ENCODE results near the gene TOMM20.
"Not testable (repeated sequence)": the region's sequence is repeated elsewhere in the genome, so short reads cannot be mapped to it uniquely, and the experiment has no call there.

The TOMM20 gene

DNA sequence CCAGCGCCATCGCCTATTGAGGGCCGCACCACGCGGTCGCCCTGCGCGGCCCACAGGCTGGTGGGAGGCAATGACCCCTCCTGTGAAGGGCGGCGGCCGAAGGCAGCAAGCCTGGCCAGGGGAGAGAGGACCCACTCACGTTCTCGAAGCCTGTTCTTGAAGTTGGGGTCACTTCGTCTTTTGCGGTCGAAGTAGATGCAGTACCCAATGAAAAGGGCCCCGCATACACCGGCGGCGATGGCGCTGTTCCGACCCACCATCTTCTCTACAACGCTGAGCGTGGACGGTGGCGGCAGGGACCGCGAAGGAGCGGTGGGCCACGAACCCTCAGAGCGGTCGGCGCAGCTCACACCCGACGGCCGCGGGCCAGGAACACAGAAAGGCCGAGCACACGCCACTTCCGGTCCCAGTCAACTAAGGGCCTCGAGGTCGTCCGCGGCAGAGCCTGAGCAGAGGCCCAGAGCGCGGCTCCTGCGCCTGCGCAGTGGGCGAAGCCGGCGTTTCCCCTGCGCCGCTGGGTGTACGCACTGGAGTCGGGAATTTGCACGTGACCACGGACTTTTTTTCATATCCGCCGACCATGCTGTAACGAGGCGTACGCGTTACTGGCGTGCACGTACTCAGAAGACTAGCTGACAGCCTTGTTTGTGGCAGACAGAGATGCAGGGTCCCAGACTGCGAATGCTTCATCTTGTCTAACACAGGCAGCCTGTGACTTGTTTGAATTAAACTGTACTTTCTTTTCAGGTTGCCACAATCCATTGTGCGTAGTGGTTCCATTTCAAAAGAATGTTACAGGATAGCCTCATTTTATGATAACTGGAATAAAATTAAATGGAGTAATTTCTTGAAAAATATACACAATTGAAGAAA is at the start of gene TOMM20:
Gene TOMM20 (minus strand): TSS at position 382 of the 873 bp plus-strand sequence. CDS start 122 bp downstream, at position 260.
- Histone ChIP-seq H3K27me3 (ENCODE audit: control insufficient read depth in 1 of 2, insufficient read depth in 2 of 2, low read length in 2 of 2) (no peaks in the 10 kb centered on the region), H3K27ac (ENCODE audit: low read depth, low read length) (peak within 1 kb of the TSS; percentile 79), H3K36me3 (ENCODE audit: control insufficient read depth in 1 of 2, insufficient read depth in 2 of 2, low read length in 2 of 2) (peaks cover 0 to 20% of the 10 kb centered on the region in 2 donors), H3K4me3 (ENCODE audit: low read depth in 1 of 2, low read length in 2 of 2) (peak within 1 kb of the TSS; percentile 97 to 99), H3K9me3 (ENCODE audit: control insufficient read depth in 1 of 2, low read length in 2 of 2) (no peaks in the 10 kb centered on the region), H3K9ac (ENCODE audit: low read depth in 1 of 2, low read length in 2 of 2) (peak within 1 kb of the TSS; percentile 91 to 96), H3K4me1 (ENCODE audit: control insufficient read depth in 1 of 2, insufficient read depth in 2 of 2, low read length in 2 of 2) (peaks cover 8 to 9% of the 10 kb centered on the region in 2 donors)

DNA sequence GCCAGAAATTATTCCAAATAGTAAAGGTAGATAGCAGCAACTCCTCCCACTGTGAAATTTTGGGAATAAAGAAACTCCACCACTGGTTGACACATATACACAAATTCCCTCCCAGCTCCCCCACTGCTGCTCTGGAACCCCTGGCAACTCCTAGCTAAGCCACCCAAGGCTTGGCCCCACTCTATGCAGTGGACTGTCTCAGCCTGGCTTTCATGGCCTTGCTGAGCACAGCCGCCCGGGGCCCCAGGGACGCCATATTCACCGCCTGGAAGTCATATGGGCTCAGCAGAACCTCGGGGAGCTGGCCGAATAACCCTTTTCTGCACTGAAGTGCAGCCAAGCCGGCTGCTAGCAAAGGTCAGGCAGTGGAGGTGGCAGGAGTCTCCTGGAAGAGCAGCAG is 47.8 kb upstream of the TOMM20 start:
- H3K4me3 ChIP-seq (ENCODE audit: low read depth in 1 of 2, low read length in 2 of 2), result no peak overlapping the region
- H3K9ac ChIP-seq (ENCODE audit: low read depth in 1 of 2, low read length in 2 of 2), result no peak overlapping the region
- no peaks in the 10 kb centered on the region for H3K4me1 ChIP-seq (ENCODE audit: control insufficient read depth in 1 of 2, insufficient read depth in 2 of 2, low read length in 2 of 2)
- H3K9me3 ChIP-seq (ENCODE audit: control insufficient read depth in 1 of 2, low read length in 2 of 2), result no peaks in the 10 kb centered on the region
- H3K27me3 ChIP-seq (ENCODE audit: control insufficient read depth in 1 of 2, insufficient read depth in 2 of 2, low read length in 2 of 2), result no peaks in the 10 kb centered on the region
- H3K36me3 ChIP-seq (ENCODE audit: control insufficient read depth in 1 of 2, insufficient read depth in 2 of 2, low read length in 2 of 2), result peaks cover 4 to 59% of the 10 kb centered on the region in 2 donors
- no peak overlapping the region for H3K27ac ChIP-seq (ENCODE audit: low read depth, low read length)

DNA sequence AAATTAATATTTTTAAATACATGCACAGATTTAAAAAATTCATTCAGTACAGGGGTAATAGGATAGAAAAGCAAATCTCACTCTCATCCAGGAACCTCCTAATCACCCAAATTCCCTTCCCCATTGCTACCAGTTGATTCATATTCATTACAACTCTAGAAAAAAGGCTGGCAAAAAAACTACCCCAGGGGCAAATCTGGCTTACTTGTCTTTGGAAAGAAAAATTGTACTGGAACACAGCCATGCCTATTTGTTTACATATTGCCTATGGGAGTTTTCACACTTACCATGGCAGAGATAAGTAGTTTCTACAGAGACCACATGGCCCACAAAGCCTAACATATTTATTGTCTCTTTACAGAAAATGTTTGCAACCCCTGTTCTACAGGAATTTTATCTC is 41.3 kb upstream of the TOMM20 start:
- no peak overlapping the region for H3K9ac ChIP-seq (ENCODE audit: low read depth in 1 of 2, low read length in 2 of 2)
- H3K9me3 ChIP-seq (ENCODE audit: control insufficient read depth in 1 of 2, low read length in 2 of 2), result no peaks in the 10 kb centered on the region
- peaks cover 6 to 55% of the 10 kb centered on the region in 2 donors for H3K36me3 ChIP-seq (ENCODE audit: control insufficient read depth in 1 of 2, insufficient read depth in 2 of 2, low read length in 2 of 2)
- no peaks in the 10 kb centered on the region for H3K27me3 ChIP-seq (ENCODE audit: control insufficient read depth in 1 of 2, insufficient read depth in 2 of 2, low read length in 2 of 2)
- no peak overlapping the region for H3K4me3 ChIP-seq (ENCODE audit: low read depth in 1 of 2, low read length in 2 of 2)
- H3K27ac ChIP-seq (ENCODE audit: low read depth, low read length), result no peak overlapping the region
- no peaks in the 10 kb centered on the region for H3K4me1 ChIP-seq (ENCODE audit: control insufficient read depth in 1 of 2, insufficient read depth in 2 of 2, low read length in 2 of 2)

DNA sequence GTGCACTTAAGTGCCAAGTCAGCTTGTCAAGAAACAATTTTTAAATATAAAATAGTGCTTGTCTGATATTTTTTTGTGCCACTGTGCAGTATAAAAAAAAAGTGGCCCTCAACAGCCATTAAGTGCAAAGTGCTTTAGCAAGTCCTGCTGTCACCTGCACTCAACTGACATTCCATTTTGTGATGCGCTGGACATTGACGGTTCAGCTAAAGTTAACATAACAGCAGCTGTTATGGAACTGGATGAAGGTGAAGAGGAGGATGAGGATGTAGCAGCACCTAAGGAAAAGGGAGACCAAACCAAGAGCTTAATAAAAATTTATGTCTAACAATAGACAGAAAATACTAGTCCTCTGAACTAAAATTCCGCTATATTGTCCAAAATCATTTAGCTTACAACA is 39.7 kb upstream of the TOMM20 start:
- no peaks in the 10 kb centered on the region for H3K27me3 ChIP-seq (ENCODE audit: control insufficient read depth in 1 of 2, insufficient read depth in 2 of 2, low read length in 2 of 2)
- H3K9me3 ChIP-seq (ENCODE audit: control insufficient read depth in 1 of 2, low read length in 2 of 2), result no peaks in the 10 kb centered on the region
- no peak overlapping the region for H3K4me3 ChIP-seq (ENCODE audit: low read depth in 1 of 2, low read length in 2 of 2)
- no peaks in the 10 kb centered on the region for H3K4me1 ChIP-seq (ENCODE audit: control insufficient read depth in 1 of 2, insufficient read depth in 2 of 2, low read length in 2 of 2)
- H3K27ac ChIP-seq (ENCODE audit: low read depth, low read length), result no peak overlapping the region
- peaks cover 6 to 43% of the 10 kb centered on the region in 2 donors for H3K36me3 ChIP-seq (ENCODE audit: control insufficient read depth in 1 of 2, insufficient read depth in 2 of 2, low read length in 2 of 2)
- H3K9ac ChIP-seq (ENCODE audit: low read depth in 1 of 2, low read length in 2 of 2), result no peak overlapping the region

DNA sequence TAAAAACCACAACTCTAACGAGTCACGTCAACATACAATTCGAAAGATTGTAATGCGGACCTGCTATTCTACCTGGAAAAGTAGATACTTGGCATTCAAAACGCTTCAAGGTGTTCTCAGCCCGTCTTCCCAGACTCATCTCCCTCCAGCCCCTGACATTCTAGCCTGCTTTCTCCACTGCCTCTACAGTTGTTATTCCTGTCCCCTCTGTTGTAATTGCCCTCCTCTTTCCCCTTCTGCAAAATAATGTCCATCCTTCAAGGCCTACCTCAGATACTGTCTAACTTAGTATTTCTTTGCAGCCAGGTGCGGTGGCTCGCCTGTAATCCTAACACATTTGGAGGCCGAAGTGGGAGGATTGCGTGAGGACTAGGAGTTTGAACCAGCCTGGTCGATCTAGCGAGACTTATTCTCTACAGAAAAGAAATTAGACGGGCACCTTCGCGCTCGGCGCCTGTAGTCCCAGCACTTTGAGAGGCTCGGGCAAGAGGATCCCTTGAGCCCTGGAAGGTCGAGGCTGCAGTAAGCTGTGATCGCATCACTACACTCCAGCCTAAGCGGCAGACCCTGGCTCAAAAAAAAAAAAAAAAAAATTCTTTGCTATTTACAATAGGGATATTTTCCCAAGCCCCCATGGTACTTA is 33.2 kb upstream of the TOMM20 start:
- H3K9me3 ChIP-seq (ENCODE audit: control insufficient read depth in 1 of 2, low read length in 2 of 2), result no peaks in the 10 kb centered on the region
- peak overlapping the region; percentile 91 to 95 for H3K9ac ChIP-seq (ENCODE audit: low read depth in 1 of 2, low read length in 2 of 2)
- H3K27me3 ChIP-seq (ENCODE audit: control insufficient read depth in 1 of 2, insufficient read depth in 2 of 2, low read length in 2 of 2), result no peaks in the 10 kb centered on the region
- peak overlapping the region; percentile 71 for H3K27ac ChIP-seq (ENCODE audit: low read depth, low read length)
- H3K4me3 ChIP-seq (ENCODE audit: low read depth in 1 of 2, low read length in 2 of 2), result peak overlapping the region; percentile 87 to 99
- H3K36me3 ChIP-seq (ENCODE audit: control insufficient read depth in 1 of 2, insufficient read depth in 2 of 2, low read length in 2 of 2), result peaks cover 3 to 22% of the 10 kb centered on the region in 2 donors
- peaks cover 18 to 26% of the 10 kb centered on the region in 2 donors for H3K4me1 ChIP-seq (ENCODE audit: control insufficient read depth in 1 of 2, insufficient read depth in 2 of 2, low read length in 2 of 2)

DNA sequence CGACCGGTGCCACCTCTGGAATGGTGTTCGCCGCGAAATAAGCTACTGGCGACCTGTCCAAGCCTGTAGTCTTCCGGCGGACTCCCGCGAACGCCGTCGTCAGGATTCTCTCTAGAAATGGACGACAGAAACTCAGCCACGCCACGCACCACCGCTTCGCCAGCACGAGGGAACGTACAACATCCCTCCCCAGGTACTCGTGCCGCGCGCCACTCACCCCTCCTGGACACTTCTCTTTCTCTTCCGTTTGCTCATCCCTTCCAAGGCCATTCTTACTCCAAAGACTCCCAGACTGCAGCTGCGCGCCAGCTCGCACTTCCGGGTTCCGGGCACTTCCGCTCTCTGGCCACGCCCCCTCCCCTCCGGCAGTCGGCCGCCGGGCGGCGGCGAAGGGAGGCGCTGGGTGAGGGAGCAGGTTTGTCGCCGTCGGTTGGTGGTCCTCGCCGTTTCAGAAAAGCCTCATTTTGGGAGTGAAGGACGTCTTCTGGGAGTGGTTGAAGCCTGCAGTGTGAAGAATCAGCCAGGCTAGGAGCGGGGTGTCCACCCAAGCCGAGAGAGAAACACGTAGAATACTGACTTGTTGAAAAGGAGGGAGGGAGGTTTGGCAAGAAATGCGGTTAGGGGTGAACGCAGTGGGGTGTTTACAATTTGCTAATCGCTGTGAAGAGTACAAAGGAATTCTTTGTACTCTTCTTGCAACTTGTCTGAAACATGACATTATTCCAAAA is 32.5 kb upstream of the TOMM20 start, which contains the start of gene RBM34:
Gene RBM34 (minus strand): TSS at position 294 of the 728 bp plus-strand sequence. CDS start 24 bp downstream, at position 270.
- no peaks in the 10 kb centered on the region for H3K9me3 ChIP-seq (ENCODE audit: control insufficient read depth in 1 of 2, low read length in 2 of 2)
- peak within 1 kb of the TSS; percentile 87 to 99 for H3K4me3 ChIP-seq (ENCODE audit: low read depth in 1 of 2, low read length in 2 of 2)
- H3K36me3 ChIP-seq (ENCODE audit: control insufficient read depth in 1 of 2, insufficient read depth in 2 of 2, low read length in 2 of 2), result peaks cover 3 to 28% of the 10 kb centered on the region in 2 donors
- H3K27ac ChIP-seq (ENCODE audit: low read depth, low read length), result peak within 1 kb of the TSS; percentile 87
- no peaks in the 10 kb centered on the region for H3K27me3 ChIP-seq (ENCODE audit: control insufficient read depth in 1 of 2, insufficient read depth in 2 of 2, low read length in 2 of 2)
- peaks cover 25 to 30% of the 10 kb centered on the region in 2 donors for H3K4me1 ChIP-seq (ENCODE audit: control insufficient read depth in 1 of 2, insufficient read depth in 2 of 2, low read length in 2 of 2)
- peak within 1 kb of the TSS; percentile 91 to 95 for H3K9ac ChIP-seq (ENCODE audit: low read depth in 1 of 2, low read length in 2 of 2)

DNA sequence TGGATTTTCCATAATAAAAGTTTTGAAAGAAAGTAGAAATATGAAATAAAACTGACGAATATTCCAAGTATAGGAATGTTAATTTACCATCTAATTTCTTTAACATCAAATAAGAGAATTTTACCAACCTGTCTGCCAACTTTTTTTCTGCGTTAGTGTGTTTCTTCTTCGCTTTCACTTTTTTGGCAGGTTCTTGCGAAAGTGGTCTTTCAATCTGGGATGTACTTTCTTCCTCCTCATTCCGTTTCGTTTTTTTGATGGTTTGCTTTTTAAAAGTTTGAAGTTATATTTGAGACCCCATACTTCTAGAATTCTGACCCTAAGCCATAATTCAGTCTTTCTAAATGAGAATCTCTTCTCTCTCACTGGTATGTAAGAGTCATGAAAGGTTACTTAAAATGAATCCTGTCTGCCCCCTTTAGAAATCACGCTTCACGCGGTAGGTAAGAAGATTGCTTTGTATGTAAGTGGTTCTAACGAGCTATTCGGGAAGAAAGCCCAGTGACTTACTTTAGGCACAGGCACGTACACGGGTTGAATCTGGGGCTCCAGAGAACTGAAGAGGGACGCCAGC is 31.8 kb upstream of the TOMM20 start:
- H3K4me1 ChIP-seq (ENCODE audit: control insufficient read depth in 1 of 2, insufficient read depth in 2 of 2, low read length in 2 of 2), result peaks cover 27 to 30% of the 10 kb centered on the region in 2 donors
- peaks cover 3 to 31% of the 10 kb centered on the region in 2 donors for H3K36me3 ChIP-seq (ENCODE audit: control insufficient read depth in 1 of 2, insufficient read depth in 2 of 2, low read length in 2 of 2)
- H3K9me3 ChIP-seq (ENCODE audit: control insufficient read depth in 1 of 2, low read length in 2 of 2), result no peaks in the 10 kb centered on the region
- H3K9ac ChIP-seq (ENCODE audit: low read depth in 1 of 2, low read length in 2 of 2), result peak overlapping the region; percentile 91 to 95
- H3K27ac ChIP-seq (ENCODE audit: low read depth, low read length), result peak overlapping the region; percentile 87
- H3K27me3 ChIP-seq (ENCODE audit: control insufficient read depth in 1 of 2, insufficient read depth in 2 of 2, low read length in 2 of 2), result no peaks in the 10 kb centered on the region
- peak overlapping the region; percentile 87 to 99 for H3K4me3 ChIP-seq (ENCODE audit: low read depth in 1 of 2, low read length in 2 of 2)

DNA sequence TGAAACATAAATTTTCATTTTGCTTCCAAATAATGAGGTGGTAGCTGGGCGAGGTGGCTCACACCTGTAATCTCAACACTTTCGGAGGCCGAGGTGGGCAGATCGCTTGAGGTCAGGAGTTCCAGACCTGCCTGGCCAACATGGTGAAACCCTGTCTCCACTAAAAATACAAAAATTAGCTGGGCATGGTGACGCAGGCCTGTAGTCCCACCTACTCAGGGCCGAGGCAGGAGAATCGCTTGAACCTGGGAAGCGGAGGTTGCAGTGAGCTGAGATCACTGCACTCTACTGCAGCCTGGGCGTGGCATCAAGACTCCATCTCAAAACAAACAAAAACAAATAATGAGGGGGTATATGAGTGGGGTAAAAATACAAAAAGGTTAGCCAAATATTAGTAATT is 31.3 kb upstream of the TOMM20 start:
- Histone ChIP-seq H3K9ac (ENCODE audit: low read depth in 1 of 2, low read length in 2 of 2) (peak overlapping the region; percentile 91 to 95), H3K4me3 (ENCODE audit: low read depth in 1 of 2, low read length in 2 of 2) (peak overlapping the region; percentile 87 to 99), H3K4me1 (ENCODE audit: control insufficient read depth in 1 of 2, insufficient read depth in 2 of 2, low read length in 2 of 2) (peaks cover 27 to 30% of the 10 kb centered on the region in 2 donors), H3K36me3 (ENCODE audit: control insufficient read depth in 1 of 2, insufficient read depth in 2 of 2, low read length in 2 of 2) (peaks cover 3 to 32% of the 10 kb centered on the region in 2 donors)
- H3K27ac ChIP-seq (ENCODE audit: low read depth, low read length); H3K27me3 ChIP-seq (ENCODE audit: control insufficient read depth in 1 of 2, insufficient read depth in 2 of 2, low read length in 2 of 2); H3K9me3 ChIP-seq (ENCODE audit: control insufficient read depth in 1 of 2, low read length in 2 of 2): not testable (repeated sequence)

DNA sequence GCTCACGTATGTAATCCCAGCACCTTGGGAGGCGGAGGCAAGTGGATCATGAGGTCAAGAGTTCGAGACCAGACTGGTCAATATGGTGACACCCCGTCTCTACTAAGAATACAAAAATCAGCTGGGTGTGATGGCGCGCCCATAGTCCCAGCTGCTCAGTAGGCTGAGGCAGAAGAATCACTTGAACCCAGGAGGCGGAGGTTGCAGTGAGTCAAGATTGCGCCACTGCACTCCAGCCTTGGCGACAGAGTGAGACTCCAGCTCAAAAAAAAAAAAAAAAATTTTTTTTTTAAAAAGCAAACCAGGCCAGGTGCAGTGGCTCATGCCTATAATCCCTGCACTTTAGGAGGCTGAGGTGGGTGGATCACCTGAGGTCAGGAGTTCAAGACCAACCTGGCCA is 30.6 kb upstream of the TOMM20 start:
- H3K4me3 ChIP-seq (ENCODE audit: low read depth in 1 of 2, low read length in 2 of 2); H3K9ac ChIP-seq (ENCODE audit: low read depth in 1 of 2, low read length in 2 of 2); H3K9me3 ChIP-seq (ENCODE audit: control insufficient read depth in 1 of 2, low read length in 2 of 2); H3K27me3 ChIP-seq (ENCODE audit: control insufficient read depth in 1 of 2, insufficient read depth in 2 of 2, low read length in 2 of 2); H3K27ac ChIP-seq (ENCODE audit: low read depth, low read length): not testable (repeated sequence)
- H3K4me1 ChIP-seq (ENCODE audit: control insufficient read depth in 1 of 2, insufficient read depth in 2 of 2, low read length in 2 of 2), result peaks cover 27 to 30% of the 10 kb centered on the region in 2 donors
- peaks cover 3 to 39% of the 10 kb centered on the region in 2 donors for H3K36me3 ChIP-seq (ENCODE audit: control insufficient read depth in 1 of 2, insufficient read depth in 2 of 2, low read length in 2 of 2)
